Fibroblast of mammary gland (primary cell): Measurements from ENCODE around the gene PEAR1.

Experiments used
- DNase-seq: peaks from one replicate; pipeline ENCODE4 v3.0.0-alpha.2; 2010; ENCODE audit warnings: low read depth
- H3K4me3 ChIP-seq: 2 replicates; pipeline ENCODE4 v1.5.1; 2011; ENCODE audit warnings: low read depth, mild to moderate bottlenecking, low read length, moderate library complexity; ENCODE audit not compliant: control insufficient read depth
- CTCF ChIP-seq: conservative IDR thresholded peaks from 2 replicates; pipeline ENCODE4 v1.5.1; 2011; ENCODE audit warnings: low read depth, low read length, inconsistent platforms; ENCODE audit not compliant: control insufficient read depth, insufficient read depth

Gene PEAR1

GRCh38 chr1:156898161-156898566, 4.6 kb downstream of the PEAR1 start:
- no peak overlapping the region for H3K4me3 ChIP-seq
- DNase-seq, result peak; percentile 58
- no peak for TF ChIP-seq CTCF

- DNase-seq, result no peak
- H3K4me3 ChIP-seq, result no peak overlapping the region
Observed at GRCh38 chr1:156898971-156899664, 5.6 kb downstream of the PEAR1 start.

DNA sequence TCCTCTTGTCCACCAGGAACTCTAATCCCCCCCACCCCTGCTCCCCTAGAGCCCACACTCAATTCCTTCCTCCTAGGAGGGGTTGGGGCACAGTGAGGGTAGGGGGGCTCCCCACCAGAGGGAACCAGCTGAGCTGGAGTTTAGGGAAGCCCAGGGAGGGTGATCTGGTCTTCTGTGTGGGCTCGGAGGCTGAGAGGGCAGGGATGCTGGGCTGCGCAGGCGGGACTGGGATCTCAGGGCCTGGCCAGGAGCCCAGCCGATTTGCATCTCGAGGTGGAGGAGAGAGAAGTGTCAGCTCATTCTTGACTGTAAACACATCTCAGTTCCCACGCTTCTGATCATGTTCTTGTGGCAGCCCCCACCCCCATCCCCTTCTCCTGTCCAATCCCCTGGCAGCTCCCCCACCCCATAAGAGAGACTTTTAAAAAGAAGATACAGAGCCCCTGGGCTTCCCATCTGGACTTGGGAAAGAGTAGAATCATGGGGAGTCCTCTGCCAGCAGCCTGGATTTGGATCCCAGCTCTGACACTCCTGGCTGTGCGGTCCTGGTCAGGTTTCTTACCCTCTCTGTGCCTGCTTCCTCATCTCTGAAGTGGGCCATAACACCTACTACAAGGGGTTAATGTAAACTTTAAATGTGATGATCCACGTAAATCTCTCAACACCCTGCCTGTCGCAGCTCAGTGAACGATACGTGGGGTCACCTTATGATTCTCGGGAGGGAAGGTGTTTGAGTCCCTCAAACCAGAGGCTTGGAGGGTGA, 6.6 kb downstream of the PEAR1 start:
- H3K4me3 ChIP-seq, result no peak overlapping the region
- peak; percentile 77 for DNase-seq
- no peak for TF ChIP-seq CTCF

More at GRCh38 chr1:156898971-156899664, 5.6 kb downstream of the PEAR1 start:
- TF ChIP-seq CTCF, result no peak

- no peak for TF ChIP-seq CTCF
- no peak for DNase-seq
Observed at GRCh38 chr1:156900896-156901589, 7.5 kb downstream of the PEAR1 start.

DNA sequence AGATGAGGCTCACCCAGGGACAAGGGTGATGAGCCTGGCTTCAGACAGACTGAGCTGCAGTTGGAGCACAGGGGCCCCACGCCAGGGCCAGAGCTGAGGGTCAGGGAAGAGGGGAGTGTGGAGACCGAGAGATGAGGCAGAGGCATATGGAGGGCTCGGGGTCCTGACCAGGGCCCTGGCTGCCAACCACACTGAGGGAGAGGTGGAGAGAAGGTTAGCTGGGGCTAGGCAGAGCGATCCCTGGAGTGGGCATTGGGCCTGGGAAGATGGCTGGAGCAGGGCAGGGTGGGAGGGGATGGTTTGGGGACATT, 8.0 kb downstream of the PEAR1 start:
- TF ChIP-seq CTCF, result no peak
- no peak overlapping the region for H3K4me3 ChIP-seq
- DNase-seq, result no peak

More at GRCh38 chr1:156900896-156901589, 7.5 kb downstream of the PEAR1 start:
- no peak overlapping the region for H3K4me3 ChIP-seq

- no peak for TF ChIP-seq CTCF
- H3K4me3 ChIP-seq, result no peak overlapping the region
- peak; percentile 35 for DNase-seq
Observed at GRCh38 chr1:156901966-156902915, 8.7 kb downstream of the PEAR1 start.
